ENCODE results near the gene SACS. TPM values are rescaled to one million over a fixed set of nuclear protein-coding genes. Genes with fewer than 3 reads are reported as not detected.

SACS gene
- total and polyA plus RNA-seq, 2 of the 4 experiments (the other 2 are of a cell fraction), result 14.7 to 121 TPM

DNA sequence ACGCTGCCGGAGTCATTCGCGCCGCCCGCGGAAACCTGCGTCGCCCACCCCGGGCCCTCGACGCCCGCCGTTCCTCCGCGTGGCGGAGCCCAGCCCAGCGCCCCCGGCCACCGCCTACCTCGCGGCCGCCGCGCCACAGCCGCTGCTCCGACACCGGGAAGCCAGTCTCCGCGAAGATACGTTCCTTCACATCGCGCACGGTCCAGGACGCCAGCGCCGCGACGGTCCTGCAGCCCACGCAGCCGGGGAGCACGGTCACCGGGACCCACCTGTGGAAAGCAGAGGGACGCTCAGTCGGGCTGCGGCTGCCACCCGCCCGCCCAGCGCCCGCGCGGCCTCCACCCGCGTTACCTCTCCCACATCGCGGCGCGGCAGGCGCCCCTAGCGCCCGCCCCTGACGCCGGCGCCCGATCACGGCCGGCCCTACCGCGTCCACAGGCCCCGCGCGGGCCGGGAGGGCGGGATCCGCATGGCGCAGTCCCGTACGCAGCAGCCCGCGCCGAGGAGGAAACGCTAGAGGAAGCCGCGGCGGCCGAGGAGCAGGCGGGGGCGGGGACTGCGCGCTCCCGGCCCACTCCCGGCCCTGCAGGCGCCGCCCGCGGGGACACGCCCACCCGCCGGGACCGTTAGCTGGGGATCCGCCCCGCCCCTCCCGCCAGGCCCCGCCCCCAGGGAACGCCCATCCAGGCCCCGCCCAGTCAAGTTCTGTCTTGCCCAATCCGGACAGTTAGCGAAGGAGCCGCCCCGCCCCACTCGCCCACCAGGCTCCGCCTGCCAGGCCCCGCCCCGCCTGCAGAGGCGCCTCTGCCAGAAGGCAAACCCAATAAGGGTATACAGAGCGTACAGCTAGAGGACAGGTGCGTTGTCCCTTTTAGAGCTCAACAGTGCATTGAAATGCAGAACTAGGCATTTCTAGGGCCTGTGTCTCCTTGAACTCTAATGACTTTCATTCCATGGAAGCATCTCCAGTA, 58.2 kb downstream of the SACS start:
- Histone ChIP-seq H3K4me2 (ENCODE audit: low read depth, low read length) (peak overlapping the region; percentile 93), H3K14ac (replicated peaks; ENCODE audit: low read depth, low read length) (peak overlapping the region; percentile 70), H2BK5ac (ENCODE audit: low read depth, low read length, poor library complexity, severe bottlenecking) (peak overlapping the region; percentile 96), H4K5ac (ENCODE audit: low read depth, low read length) (peak overlapping the region; percentile 59; the same call in 1 of the 2 replicates), H3K9me1 (ENCODE audit: insufficient read depth, low read length) (peaks cover 31% of the 10 kb centered on the region), H3K79me1 (ENCODE audit: low read depth in 1 of 2, low read length in 2 of 2) (peaks cover 9 to 57% of the 10 kb centered on the region in 2 experiments), H2AK9ac (replicated peaks; ENCODE audit: low read depth, low read length, poor library complexity) (peak overlapping the region; percentile 97), H3K4me1 (ENCODE audit: control insufficient read depth, insufficient read depth, low read length) (peaks cover 26% of the 10 kb centered on the region), H3K27me3 (ENCODE audit: control insufficient read depth, insufficient read depth, low read length) (no peaks in the 10 kb centered on the region), H3K9me3 (ENCODE audit: control insufficient read depth, insufficient read depth, low read length) (no peaks in the 10 kb centered on the region), H2AFZ (replicated peaks; ENCODE audit: low read length, poor library complexity) (peak overlapping the region; percentile 93), H3K18ac (ENCODE audit: low read depth, low read length) (peak overlapping the region; percentile 87), H4K8ac (ENCODE audit: low read depth in 2 of 2, low read length in 2 of 2) (peak overlapping the region; percentile 50 to 75; a peak in 2 of 4 replicates), H2AK5ac (ENCODE audit: low read depth, low read length) (peak overlapping the region; percentile 89), H3K36me3 (ENCODE audit: control insufficient read depth, insufficient read depth, low read length) (peaks cover 14% of the 10 kb centered on the region), H3K23ac (ENCODE audit: low read depth, low read length) (peak overlapping the region; percentile 70; the same call in 1 of the 2 replicates), H2BK15ac (ENCODE audit: low read depth, low read length) (peak overlapping the region; percentile 45; the same call in 2 of the 3 replicates), H3K27ac (ENCODE audit: insufficient read depth, low read length) (peak overlapping the region; percentile 99), H3K4ac (ENCODE audit: low read depth, low read length) (peak overlapping the region; percentile 94), H2BK20ac (ENCODE audit: low read depth, low read length) (peak overlapping the region; percentile 70), H4K91ac (ENCODE audit: insufficient read depth, low read depth, low read length) (peak overlapping the region; percentile 80; the same call in 1 of the 2 replicates), H2BK120ac (ENCODE audit: low read depth, low read length) (peak overlapping the region; percentile 80), H4K20me1 (ENCODE audit: insufficient read depth, low read length) (peaks cover 25% of the 10 kb centered on the region), H3K9ac (ENCODE audit: low read depth, low read length) (peak overlapping the region; percentile 99), H3K56ac (ENCODE audit: extremely low read depth, insufficient read depth, low read length) (peak overlapping the region; percentile 54), H3K4me3 (ENCODE audit: insufficient read depth, low read depth, low read length) (peak overlapping the region; percentile 97)
- dilution Hi-C loops (cut with HindIII; ENCODE audit: low sequenced_read_pairs, unreplicated experiment) (no loop called here), in situ Hi-C loops (cut with MboI; ENCODE audit: low sequenced_read_pairs) (no loop called here), intact Hi-C loops (cut with micrococcal nuclease) (loop anchor here (2.0 to 10.0 kb wide), 6 partner anchors 52 to 522 kb away; partner anchors contain the start of genes C1QTNF9B and TNFRSF19)
- ATAC-seq (ENCODE audit: low read depth), result peak; percentile 89
- ChIA-PET CTCF (no interaction called here), POLR2A (ENCODE audit: unreplicated experiment) (interaction anchor here (0.6 kb wide), 1 partner anchor 60 kb away, joined by 3 read pairs; no protein-coding TSS in a partner anchor)
- BruUV-seq (replicated peaks), result no TSS peak
- WGBS, 2 experiments (ENCODE audit: extremely low coverage in 2 of 2, insufficient read length in 1 of 2), result 1% methylated on average over 45 of the region's 117 CpGs; no CpG with 5 or more reads in 1 of the 2 experiments
- DNase-seq, result peak; percentile 92
- no peak for TF ChIP-seq NFE2L2 (IDR thresholded peaks at IDR 0.05; ENCODE audit: low read depth, low read length)
- peak; percentile 30; the same call in 1 of the 2 replicates for TF ChIP-seq MAZ (IDR thresholded peaks at IDR 0.05; ENCODE audit: borderline replicate concordance, low read depth, low read length)
- peak; percentile 65; the same call in 1 of the 2 replicates for TF ChIP-seq CHD1 (IDR thresholded peaks at IDR 0.05; ENCODE audit: low read depth, low read length)
- peak; percentile 59; the same call in 1 of the 2 replicates for TF ChIP-seq MXI1 (IDR thresholded peaks at IDR 0.05; ENCODE audit: borderline replicate concordance, low read depth, low read length)
- TF ChIP-seq FOS (IDR thresholded peaks at IDR 0.05; ENCODE audit: low read depth, low read length), result no peak
- TF ChIP-seq SMC3 (IDR thresholded peaks at IDR 0.05; ENCODE audit: low read depth, low read length), result no peak
- TF ChIP-seq POLR2A (IDR thresholded peaks at IDR 0.05; ENCODE audit: low read depth, low read length), result peak; percentile 82
- TF ChIP-seq, protein P1, sequence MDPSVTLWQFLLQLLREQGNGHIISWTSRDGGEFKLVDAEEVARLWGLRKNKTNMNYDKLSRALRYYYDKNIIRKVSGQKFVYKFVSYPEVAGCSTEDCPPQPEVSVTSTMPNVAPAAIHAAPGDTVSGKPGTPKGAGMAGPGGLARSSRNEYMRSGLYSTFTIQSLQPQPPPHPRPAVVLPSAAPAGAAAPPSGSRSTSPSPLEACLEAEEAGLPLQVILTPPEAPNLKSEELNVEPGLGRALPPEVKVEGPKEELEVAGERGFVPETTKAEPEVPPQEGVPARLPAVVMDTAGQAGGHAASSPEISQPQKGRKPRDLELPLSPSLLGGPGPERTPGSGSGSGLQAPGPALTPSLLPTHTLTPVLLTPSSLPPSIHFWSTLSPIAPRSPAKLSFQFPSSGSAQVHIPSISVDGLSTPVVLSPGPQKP (IDR thresholded peaks at IDR 0.05; ENCODE audit: borderline replicate concordance, low read depth, low read length), result no peak
- peak; percentile 42 for TF ChIP-seq CEBPB (IDR thresholded peaks at IDR 0.05; ENCODE audit: low read depth, low read length)
- TF ChIP-seq RAD21 (IDR thresholded peaks at IDR 0.05; ENCODE audit: low read length), result no peak
- TF ChIP-seq, protein P2, sequence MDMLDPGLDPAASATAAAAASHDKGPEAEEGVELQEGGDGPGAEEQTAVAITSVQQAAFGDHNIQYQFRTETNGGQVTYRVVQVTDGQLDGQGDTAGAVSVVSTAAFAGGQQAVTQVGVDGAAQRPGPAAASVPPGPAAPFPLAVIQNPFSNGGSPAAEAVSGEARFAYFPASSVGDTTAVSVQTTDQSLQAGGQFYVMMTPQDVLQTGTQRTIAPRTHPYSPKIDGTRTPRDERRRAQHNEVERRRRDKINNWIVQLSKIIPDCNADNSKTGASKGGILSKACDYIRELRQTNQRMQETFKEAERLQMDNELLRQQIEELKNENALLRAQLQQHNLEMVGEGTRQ (IDR thresholded peaks at IDR 0.05; ENCODE audit: low read depth, low read length), result no peak
- TF ChIP-seq RCOR1 (IDR thresholded peaks at IDR 0.05; ENCODE audit: insufficient replicate concordance, low read length), result no peak
- no peak for TF ChIP-seq BHLHE40 (IDR thresholded peaks at IDR 0.05; ENCODE audit: low read depth, low read length)

Measured in IMR-90 (cell line).